NCI-H82 treated with DMSO at 0.1 percent for 48 hours (cell line): ENCODE data around the gene SRL.
"Not testable (repeated sequence)": the region's sequence is repeated elsewhere in the genome, so short reads cannot be mapped to it uniquely, and the experiment has no call there.

Experiments used
- DNase-seq: peaks from one replicate; lab custom pipeline; 2025; ENCODE audit not compliant: unreplicated experiment; lab: John Stamatoyannopoulos, UW

SRL gene

DNA sequence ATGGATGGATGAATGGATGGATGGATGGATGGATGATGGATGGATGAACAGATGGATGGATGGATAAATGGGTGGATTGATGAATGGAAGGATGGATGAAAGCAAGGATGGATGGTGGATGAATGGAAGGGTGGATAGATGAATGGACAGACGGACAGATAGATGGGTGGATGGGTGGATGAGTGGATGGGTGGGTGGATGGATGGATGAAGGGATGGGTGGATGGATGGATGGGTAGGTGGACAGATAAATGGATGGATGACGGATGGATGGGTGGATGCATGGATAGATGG lies 14.9 kb downstream of the SRL start:
- no peak for DNase-seq

DNA sequence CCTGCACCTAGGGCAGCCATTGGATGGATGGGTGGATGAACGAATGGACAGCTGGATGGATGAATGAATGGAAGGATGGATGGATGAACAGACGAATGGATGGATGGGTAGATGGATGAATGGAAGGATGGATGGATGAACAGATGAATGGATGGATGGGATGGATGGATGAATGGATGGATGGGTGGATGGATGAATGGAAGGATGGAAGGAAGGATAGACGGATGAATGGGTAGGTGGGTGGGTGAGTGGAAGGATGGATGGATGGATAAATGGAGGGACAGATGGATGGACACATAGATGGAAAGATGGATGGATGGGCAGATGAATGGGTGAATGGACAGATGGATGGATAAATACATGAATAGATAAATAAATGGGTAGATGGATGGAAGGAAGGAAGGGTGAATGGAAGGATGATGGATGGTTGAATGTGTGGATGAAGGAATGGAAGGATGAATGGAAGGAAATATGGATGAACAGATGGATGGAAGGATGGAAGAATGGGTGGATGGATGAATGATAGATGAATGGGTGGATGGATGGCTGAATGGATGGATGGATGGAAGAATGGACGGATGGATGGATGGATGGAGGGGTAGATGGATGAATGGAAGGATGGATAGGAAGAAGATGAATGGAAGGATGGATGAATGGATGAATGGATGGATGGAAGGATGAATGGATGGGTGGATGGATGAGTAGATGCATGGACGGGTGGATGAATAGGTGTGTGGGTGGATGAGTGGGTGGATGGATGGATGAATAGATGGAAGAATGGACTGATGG lies 15.4 kb downstream of the SRL start:
- DNase-seq: no peak

DNA sequence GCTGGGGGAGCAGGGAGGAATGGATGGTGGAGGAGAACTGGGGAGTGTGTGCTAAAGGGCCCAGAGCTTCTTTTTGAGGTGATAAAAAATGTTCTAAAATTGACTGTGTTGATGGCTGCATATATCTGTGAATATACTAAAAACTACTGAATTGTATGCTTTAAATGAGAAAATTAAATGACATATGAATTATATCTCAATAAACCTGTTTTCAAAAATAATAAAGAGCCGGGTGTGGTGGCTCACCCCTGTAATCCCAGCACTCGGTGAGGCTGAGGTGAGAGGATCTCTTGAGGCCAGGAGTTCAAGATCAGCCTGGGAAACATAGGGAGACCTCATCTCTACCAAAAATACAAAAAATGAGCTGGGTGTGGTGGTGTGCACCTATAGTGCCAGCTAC lies 16.8 kb downstream of the SRL start:
- no peak for DNase-seq

DNA sequence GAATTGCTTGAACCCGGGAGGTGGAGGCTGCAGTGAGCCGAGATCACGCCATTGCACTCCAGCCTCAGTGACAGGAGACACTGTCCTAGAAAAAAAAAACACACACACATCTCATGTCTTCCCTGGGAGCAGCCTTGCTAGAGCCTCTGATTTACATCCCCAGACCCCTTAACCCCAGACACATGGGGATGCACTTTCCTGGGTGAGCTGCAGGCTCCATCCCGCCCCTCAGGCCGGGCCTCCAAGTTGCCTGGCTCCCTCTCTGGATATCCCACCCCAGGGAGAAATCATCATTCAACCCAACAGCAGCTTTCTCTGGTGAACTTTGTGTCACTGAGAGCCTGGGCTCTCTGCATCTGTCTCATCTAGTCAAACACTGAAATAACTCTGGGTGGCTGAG lies 21.5 kb downstream of the SRL start:
- no peak for DNase-seq

DNA sequence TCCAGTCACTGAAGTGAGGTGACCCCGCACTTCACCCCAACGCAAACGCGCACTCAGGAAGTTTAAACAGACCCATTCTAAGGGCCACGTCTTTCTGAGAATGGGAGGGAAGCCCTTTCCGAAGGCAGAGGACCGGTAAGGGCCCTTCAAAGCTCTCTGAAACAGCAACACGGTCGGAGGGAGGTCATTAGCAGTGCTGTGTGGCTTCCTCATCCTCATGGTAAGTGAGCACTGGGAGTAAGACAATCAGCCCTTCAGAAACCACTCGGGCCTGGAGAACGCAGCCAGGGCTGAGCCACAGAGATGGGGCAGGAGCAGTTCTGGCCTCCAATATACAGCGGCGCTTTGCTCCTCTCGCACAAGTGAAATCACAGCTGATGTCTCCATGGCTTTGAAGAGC lies 23.7 kb downstream of the SRL start:
- DNase-seq: no peak

DNA sequence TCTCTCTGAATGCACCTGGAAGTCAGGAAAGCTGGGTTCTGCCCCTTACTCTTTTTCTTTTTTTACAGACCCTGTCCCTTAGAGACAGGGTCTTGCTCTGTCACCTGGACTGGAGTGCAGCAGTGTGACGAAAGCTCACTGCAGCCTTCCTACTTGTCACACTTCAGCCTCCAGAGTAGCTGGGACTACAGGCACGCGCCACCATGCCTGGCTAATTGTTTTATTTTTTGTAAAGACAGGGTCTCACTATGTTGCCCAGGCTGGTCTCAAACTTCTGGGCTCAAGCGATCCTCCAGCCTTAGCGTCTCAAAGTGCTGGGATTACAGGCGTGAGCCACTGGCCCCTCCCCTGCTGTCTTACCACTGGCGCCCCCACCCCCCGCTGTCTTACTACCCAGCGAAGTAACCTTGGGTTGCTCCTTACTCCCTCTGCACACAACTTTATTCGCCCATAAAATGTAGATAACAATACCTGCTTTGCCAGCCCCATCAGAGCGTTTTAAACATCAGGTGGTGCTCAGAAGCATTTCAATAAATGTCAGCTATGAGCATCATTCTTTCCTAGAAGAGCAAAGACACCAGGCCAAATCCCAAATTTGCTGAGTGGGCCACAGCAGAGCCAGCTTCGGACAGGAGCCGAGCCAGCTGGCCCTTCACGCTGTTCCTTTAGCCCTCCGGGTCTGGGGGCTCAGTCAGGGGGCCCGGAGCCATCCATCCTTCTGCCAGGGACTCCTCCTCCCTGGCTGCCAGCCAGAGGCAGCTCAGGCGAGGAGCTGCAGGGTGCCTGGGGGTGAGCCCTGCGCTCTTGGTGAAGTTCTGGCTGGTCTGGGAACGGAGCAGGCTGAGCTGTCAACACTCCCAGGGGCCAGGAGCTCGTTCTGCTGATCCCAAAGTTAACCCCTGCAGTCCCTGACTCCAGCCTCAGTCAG lies 24.4 kb downstream of the SRL start:
- peak; percentile 40 for DNase-seq

DNA sequence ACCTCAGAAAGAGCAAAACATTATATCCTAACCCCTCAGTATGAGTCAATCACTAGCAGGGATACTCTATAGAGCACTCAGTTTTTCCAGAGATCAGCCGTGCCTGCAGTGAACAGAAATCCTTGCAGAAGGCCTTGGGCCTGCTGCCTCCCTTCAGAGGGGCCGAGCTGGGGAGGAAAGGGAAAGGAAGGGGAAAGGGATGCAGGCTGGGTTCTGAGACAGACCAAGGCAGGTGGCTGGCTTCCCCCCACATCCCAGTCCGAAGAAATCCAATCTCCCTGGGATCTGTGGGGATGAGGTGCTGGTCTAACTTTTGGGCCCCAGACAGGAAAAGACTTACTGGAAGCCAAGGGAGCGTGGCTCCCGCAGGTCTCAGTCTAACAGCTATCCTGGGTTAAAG lies 25.3 kb downstream of the SRL start:
- DNase-seq: no peak

DNA sequence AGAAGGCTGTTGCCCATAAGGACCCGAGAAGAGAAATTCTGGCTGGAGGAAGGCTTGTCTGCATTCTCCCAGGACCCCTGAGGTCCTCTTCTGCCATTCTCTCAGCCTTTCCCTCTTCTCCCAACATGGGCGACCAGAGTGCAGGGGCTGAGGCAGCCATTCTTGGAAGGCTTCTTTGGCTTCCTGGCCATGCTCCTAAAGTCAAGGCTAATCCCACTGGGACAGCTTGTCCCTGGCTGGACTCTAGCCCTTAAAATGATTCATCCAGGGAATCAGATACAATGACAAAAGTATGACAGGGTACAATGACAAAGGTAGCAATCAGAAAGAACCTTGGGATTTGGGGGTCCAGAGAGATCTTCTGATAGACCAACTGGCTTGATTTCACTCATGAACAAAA lies 26.8 kb downstream of the SRL start:
- no peak for DNase-seq

DNA sequence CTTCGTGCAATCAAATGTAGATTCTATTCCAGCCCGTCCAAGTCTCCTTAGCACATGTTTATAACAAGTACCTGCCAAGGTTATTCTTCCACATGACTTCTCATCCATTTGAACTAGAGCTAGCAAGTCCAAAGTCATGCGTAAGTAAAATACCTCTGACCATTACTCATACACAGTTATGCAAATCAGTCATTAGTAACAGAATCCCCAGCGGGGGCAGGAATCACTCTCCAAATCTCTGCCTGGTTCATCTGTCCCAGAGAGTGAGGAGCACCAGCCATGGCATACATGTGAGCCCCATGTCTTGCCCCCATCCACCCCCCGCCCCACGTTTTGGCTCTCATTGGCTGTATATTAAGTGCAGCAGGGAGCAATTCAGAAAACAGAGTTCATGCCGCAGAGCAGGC lies 27.7 kb downstream of the SRL start:
- no peak for DNase-seq

DNA sequence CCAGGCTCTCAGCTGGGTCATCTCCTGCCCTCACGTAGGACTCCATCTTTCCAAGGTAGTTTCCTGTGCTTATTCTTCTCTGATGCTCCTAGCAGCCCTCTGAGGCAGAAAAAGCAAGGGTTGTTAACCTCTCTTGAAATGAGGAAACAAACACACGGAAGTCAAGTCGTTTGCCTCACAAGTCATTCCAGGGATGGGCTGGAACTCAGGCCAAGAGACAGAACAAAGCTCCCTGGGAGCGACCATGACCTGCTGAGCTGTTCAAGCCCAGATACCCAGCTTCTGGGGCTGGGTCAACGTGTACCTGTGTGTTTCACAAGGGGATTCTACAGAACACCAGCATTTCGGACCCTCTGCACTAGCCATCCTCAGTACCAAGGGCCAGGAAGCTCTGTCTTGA lies 28.1 kb downstream of the SRL start:
- DNase-seq: no peak

DNA sequence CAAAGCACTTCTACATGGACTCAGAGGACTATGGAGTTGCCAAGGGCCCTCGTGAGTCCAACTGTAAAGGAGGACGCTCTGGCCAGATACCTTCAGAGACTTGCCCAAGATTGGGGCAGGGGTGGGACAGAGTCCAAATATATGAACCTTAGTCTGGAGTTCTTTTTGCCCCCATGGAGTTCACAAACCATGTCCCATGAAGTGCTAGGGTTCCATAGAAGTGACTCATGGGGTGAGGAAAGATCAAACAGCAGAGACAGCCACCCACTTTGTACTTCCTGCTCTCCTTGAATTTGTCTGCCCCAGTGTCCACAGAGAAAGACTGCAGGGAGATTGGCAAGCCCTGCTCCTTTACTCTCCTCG lies 29.0 kb downstream of the SRL start:
- no peak for DNase-seq

DNA sequence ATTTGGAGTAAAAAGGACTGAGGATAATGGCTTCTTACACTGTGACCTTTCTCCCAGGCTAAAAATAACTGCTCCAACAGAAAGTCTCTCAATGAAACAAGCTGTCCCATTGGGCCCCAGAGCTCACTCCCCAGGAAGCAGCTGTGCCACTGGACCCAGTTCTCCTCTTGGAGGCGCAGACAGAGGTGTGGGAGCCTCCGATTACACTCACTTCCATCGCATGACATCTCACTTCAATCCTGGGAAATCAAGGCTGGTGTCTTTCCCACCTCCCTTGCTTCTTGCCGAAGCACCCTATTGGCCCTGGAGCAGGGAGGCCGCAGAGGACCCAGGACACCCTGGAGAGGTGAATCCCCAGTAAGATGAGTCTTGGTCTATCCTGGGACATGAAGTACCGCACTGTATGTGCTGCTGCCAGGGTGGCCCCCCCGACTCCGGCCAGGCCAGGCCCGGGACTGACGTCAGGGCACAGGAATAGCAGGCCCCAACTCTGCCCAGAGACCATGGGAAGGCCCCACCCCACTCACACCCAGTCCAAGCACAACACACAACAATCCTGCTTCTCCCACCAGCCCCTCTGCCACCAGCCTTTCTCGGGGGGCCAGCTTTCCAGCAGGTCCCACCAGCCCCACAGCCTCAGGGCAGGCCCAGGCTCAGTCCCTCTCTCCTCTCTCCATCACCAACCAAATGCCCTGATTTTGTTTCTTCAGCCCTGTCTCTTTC lies 29.5 kb downstream of the SRL start:
- no peak for DNase-seq

DNA sequence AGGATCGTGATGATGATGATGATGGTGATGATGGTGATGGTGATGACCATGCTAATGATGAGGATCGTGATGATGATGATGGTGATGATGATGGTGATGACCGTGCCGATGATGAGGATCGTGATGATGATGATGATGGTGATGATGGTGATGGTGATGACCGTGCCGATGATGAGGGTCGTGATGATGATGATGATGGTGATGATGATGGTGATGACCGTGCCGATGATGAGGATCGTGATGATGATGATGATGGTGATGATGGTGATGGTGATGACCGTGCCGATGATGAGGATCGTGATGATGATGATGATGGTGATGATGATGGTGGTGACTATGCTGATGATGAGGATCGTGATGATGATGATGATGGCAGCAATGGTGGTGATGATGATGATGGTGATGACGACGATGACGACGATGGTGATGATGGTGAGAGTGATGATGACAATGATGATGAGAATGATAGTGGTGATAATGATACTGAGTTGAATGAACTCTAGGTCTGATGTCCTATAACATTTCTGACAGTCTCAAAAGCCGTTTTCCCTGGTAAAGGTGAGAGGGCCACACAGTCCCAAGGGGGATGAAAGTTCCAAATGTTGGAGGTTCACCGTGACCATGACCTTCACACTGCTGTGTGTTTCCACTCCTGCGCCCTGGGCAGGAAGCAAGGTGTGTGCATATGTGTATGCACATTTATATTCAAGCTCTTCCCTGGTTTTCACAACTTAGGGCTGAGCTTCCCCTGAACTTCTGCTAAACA lies 30.3 kb downstream of the SRL start:
- DNase-seq: not testable (repeated sequence)

DNA sequence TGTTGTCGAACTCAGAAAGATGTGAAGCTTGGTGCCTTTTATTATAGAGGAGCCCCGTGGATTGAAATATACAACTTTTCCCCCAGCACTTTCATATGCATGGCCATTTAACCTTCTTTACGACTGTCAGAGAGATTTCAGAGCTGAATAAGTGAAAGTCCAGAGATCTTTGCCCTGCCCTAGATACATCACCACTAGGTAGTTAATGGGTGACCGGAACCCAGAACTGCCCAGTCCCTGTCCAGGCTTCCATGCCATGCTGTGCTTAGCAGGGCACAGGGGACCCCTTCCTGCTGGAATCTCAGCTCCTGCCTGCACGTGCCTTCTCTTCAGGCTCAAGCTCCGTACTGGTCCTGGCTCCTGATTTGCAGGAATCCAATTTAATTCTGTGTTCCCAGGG lies 32.2 kb downstream of the SRL start:
- no peak for DNase-seq

DNA sequence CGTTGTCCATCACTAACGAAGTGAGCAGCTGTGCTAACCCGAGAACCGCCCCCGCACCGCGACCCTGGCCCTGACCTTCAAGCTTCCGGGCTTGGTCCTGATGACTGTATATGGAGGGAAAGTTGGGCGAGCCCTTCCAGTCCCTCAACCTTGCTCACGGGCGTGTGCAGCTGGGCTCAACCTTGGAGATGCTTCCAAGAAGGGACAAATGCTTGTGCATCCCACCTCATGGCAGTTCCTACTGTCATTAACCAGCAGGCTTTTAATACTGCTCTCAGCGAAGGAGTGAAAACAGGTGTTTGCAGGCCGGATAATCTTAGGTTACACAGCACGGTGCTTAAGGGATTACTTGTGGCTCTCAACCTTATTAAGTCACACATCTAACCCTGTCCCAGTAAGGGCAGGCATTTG lies 33.5 kb downstream of the SRL start:
- peak; percentile 95 for DNase-seq

DNA sequence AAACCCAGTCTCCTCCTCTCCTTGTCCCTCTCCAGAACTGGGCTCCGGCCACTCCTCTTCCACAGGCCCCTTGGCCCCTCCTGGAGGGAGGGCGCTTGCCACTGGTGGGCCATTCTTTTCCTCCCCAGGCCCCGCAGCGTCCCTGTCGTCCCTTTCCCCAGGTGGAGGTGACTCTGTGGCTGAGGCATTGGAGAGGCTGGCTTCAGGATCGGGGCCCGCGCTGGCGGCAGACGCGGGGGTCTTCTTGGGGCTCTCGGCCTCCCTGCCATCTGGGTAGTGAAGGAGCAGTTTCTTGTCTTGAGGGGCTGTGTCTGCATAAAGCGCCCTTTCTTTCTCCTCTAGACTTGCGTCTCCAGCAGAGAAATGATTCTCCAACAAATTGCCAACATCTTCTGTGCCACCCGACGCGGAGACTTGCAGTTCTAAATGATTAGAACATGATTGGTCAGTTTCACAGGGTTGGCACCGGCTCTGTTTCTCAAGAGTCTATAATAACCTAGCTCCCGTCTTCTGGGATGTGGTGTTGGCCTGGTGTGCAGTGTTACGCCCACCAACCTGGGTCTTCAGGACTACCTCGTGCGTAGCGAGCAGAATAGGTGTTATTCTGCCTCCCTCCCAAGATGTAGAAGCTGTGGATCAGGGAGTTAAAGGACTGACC lies 34.1 kb downstream of the SRL start:
- no peak for DNase-seq

DNA sequence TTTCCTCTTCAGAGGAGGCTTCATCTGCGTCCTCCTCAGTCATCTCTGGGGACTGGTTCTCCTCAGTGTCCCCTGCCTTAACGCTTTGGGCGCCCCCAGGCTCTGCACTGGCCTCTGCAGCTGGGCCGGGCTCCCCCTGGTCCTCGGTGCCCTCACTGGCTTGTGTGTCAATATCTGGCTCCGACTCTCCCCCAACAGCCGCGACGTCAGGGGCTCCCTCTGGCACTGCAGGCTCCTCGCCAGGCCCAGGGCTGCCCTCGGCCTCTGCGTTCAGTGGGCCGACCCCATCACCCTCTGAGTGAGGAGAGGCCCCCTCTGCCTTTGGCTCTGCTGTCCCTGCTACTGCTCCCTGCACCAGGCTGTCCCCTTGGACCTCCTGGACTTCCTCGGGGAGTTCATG lies 34.7 kb downstream of the SRL start:
- DNase-seq: no peak

DNA sequence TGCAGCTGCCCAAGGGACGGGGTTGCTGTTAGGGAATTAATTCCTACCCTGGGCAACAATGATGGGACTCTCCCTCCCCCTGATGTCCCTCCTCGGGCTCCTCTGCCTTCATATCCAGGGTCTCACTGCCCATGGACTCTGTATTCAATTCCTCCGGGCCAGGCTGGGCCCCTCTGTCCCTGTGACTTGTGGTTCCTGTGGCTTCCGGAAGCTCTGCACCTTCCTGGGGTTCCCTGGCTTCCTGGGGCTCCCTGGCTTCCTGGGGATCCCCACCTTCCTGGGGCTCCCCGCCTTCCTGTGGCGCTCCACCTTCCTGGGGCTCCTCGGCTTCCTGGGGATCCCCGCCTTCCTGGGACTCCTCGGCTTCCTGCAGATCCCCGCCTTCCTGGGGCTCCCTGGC lies 35.2 kb downstream of the SRL start:
- no peak for DNase-seq

DNA sequence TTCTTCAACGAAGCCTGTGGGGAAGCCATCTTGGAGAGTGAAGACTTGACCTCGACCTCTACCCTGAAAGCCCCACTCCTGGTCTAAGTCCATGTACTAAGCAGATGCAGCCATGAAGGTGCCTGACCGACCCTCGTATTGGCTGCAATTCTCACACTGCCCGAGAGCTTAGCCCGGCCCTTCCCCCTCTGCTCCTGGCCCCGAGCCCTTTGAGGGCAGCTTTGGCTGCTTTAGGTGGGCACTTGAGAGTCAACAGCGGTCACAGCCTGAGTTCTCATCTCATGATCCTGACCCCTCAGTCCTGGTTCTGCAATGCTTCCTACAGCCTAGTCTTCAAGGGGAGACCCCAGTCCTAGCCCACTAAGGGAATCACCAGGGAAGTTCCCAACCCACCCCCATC lies 35.9 kb downstream of the SRL start:
- DNase-seq: no peak

DNA sequence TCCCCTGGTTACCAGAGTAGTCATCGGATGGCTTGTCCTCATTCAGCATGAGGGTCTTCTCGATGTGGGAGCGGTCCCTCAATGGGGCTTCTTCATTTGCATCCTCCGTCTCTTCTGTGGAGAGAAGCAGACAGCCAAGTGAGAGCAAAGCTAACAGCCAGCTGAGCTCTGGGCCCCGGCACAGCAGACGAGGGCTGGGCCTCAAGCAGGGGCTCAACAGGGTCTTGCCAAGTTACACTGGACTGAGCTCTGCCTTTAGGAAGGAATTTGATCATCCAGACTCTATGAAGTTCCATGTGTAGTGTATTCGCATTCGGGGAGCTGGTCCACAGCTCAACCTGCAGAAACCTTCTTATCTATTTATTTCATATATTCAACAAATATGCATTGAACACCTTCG lies 37.4 kb downstream of the SRL start:
- no peak for DNase-seq

DNA sequence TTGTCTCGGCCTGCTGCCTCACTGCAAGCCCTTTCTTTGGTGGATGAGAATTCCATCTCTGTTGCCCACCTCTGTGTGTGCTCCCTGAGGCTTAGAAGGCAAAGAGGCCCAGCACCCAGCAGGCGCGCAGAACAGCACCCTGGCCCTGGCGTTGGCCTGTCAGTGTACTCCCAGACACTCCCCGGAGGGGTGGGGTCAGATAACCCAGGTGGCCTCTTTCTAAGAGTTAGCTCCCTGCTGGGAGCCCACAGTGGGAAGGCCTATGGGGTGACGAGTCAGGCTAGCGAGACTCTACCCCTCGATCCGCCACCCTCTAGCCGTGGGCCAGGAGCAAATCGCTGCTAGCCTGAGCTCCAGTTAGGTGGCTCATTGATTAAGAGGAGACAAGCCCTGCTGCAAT lies 38.1 kb downstream of the SRL start:
- no peak for DNase-seq
